Epithelial cell of umbilical artery (primary cell): ENCODE results near the gene RBP4. TPM values are rescaled to one million over a fixed set of nuclear protein-coding genes. Genes with fewer than 3 reads are reported as not detected.

Experiments used
- total RNA-seq: library from RNA; depleted of rRNA; stranded (reverse); fragments of >200 nt; gene quantifications from 2 replicates; pipeline ENCODE4 v1.2.3, GENCODE V29; 2014

RBP4 gene
- not detected in 2 replicates for total RNA-seq

GRCh38 chr10:93601146-93601773, at the start of gene RBP4:
Gene RBP4, minus strand, starts transcription at chr10:93601235. Its CDS starts 207 bp downstream, at chr10:93601028.

DNA sequence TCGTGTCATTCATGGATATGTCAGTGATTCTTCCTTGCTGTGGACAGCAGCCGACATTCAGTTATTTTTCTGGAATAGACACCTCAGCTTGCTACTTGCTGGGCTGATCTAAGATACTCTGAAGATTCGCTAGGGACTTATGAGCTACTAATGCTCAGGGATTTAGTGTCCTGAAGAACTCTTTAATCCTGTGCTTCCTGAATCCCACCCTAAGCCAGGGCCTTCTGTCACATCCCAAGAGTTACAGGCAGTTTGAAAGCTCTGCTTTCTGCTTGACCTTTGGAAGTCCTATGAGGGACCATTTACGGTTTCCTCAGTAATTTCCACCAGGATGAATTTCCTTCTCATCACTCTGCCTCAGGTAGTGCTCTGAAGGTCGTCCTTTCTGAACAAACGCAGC, 11.3 kb upstream of the RBP4 start, which contains the start of gene PDE6C:
Gene PDE6C (plus strand): TSS at position 227 of the 400 bp plus-strand sequence. CDS start 189 bp downstream, outside the sequence.

DNA sequence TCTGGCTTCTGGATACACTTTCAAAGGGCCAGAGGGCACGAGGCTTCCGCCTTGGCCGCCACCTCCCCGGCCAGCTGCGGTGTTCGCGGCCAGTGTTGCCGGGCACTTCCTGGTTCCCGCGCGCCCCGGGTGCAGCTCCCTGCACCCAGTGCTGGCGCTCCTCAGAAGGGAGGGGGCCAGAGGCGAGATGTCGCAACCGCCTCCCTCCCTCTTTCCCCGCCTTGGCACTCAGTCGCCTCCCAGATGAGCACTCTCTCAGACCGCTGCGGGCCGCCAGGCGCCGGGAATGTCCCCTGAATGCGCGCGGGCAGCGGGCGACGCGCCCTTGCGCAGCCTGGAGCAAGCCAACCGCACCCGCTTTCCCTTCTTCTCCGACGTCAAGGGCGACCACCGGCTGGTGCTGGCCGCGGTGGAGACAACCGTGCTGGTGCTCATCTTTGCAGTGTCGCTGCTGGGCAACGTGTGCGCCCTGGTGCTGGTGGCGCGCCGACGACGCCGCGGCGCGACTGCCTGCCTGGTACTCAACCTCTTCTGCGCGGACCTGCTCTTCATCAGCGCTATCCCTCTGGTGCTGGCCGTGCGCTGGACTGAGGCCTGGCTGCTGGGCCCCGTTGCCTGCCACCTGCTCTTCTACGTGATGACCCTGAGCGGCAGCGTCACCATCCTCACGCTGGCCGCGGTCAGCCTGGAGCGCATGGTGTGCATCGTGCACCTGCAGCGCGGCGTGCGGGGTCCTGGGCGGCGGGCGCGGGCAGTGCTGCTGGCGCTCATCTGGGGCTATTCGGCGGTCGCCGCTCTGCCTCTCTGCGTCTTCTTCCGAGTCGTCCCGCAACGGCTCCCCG, 34.4 kb downstream of the RBP4 start, which contains the start of gene FFAR4:
Gene FFAR4 (plus strand): TSS at position 231 of the 842 bp plus-strand sequence. CDS start 56 bp downstream, at position 287.

Other genes with a start within 250 kb of the RBP4 start
- 169 and 214 TPM in 2 replicates for gene MYOF, start 118.9 kb downstream of the RBP4 start, total RNA-seq
- gene CEP55, start 104.6 kb downstream of the RBP4 start, total RNA-seq: 45.8 and 60.8 TPM in 2 replicates
- not detected in 2 replicates for gene FFAR4, start 34.6 kb downstream of the RBP4 start, total RNA-seq
- gene PDE6C, start 11.3 kb upstream of the RBP4 start, total RNA-seq: not detected in 2 replicates
- 5.2 and 7.9 TPM in 2 replicates for gene FRA10AC1, start 101.4 kb upstream of the RBP4 start, total RNA-seq
- gene LGI1, start 156.7 kb upstream of the RBP4 start, total RNA-seq: not detected in 2 replicates